NT2/D1 (cell line): ENCODE results near the gene SLC2A1.
A peak's percentile ranks its signal among the peaks of the same experiment; 100 is the strongest.

ENCODE experiments used
- DNase-seq: peaks from one replicate; pipeline ENCODE4 v3.0.0-alpha.2; 2011; ENCODE audit warnings: low read depth, low spot score
- H3K27me3 ChIP-seq: 2 replicates; pipeline ENCODE4 v1.6.0; 2011; ENCODE audit warnings: mild to moderate bottlenecking; ENCODE audit not compliant: insufficient read length, insufficient read depth
- H3K36me3 ChIP-seq: 2 replicates; pipeline ENCODE4 v1.6.1; 2011; ENCODE audit warnings: mild to moderate bottlenecking, low read length, mixed read lengths; ENCODE audit not compliant: insufficient read depth, insufficient read length
- H3K4me1 ChIP-seq: 2 replicates; pipeline ENCODE4 v1.5.1; 2011; ENCODE audit not compliant: insufficient read depth, insufficient read length
- H3K4me3 ChIP-seq: 2 replicates; pipeline ENCODE4 v1.5.1; 2011; ENCODE audit warnings: low read depth; ENCODE audit not compliant: insufficient read length
- H3K9ac ChIP-seq: 2 replicates; pipeline ENCODE4 v1.6.0; 2011; ENCODE audit warnings: low read depth; ENCODE audit not compliant: insufficient read length
- H3K9me3 ChIP-seq: 2 replicates; pipeline ENCODE4 v1.5.1; 2011; ENCODE audit warnings: mild to moderate bottlenecking, low read length; ENCODE audit not compliant: insufficient read depth
- SUZ12 ChIP-seq: IDR thresholded peaks from 2 replicates; pipeline ENCODE4 v1.6.1; 2011; ENCODE audit not compliant: insufficient read length, insufficient read depth; ENCODE audit errors: extremely low read depth
- YY1 ChIP-seq: IDR thresholded peaks from 2 replicates; pipeline ENCODE4 v1.6.1; 2011; ENCODE audit not compliant: insufficient read length, insufficient read depth
- ZNF274 ChIP-seq: IDR thresholded peaks from 2 replicates; pipeline ENCODE4 v1.6.1; 2011; ENCODE audit warnings: mild to moderate bottlenecking, low read depth, low read length

Gene SLC2A1

DNA sequence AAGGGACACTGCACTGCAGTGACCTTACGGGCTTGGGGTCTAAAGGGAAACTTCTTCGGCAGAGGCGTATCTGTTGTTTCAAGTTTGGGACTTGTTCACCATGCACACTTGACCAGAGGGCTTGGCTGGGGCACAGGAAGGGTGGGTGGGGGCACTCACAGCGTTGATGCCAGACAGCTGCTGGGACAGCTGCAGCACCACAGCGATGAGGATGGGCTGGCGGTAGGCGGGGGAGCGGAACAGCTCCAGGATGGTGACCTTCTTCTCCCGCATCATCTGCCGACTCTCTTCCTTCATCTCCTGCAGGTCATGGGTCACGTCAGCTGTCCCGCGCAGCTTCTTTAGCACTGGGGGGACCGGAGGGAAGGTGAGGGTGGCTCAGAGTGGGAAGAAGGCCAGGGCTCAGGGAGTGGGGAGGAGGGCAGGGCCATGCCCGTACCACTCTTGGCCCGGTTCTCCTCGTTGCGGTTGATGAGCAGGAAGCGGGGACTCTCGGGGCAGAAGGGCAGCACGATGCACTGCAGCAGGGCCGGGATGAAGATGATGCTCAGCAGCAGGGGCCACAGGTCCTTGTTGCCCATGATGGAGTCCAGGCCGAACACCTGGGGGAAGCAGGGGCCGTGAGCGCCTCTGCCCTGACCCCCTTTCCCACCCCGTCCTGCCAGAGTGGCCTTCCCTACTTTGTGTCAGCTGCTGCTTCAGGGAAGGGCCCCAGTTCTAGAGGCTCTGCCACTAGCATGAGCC lies 29.1 kb downstream of the SLC2A1 start:
- H3K9ac ChIP-seq: no peak overlapping the region
- no peaks in the 10 kb centered on the region for H3K27me3 ChIP-seq
- TF ChIP-seq YY1 (no peak), ZNF274 (no peak), SUZ12 (no peak)
- no peak for DNase-seq
- H3K4me3 ChIP-seq: no peak overlapping the region
- H3K4me1 ChIP-seq: peaks cover 18% of the 10 kb centered on the region
- H3K36me3 ChIP-seq: peaks cover 94% of the 10 kb centered on the region
- H3K9me3 ChIP-seq: no peaks in the 10 kb centered on the region

DNA sequence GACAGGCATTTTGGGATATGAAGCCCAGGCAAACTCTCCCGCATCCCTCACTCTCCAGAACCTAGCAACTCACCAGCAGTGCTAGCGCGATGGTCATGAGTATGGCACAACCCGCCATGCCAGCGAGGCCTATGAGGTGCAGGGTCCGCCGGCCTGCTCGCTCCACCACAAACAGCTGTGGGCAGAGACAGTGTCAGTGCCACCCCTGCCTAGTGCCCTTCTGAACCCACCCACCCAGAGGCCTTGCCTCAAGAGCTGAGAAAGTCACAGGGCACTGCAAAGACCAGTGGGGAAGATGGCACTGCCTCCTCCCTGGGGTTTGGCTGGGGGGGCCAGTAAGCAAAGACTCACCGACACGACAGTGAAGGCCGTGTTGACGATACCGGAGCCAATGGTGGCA lies 29.8 kb downstream of the SLC2A1 start:
- no peak for TF ChIP-seq YY1
- Histone ChIP-seq H3K36me3 (peaks cover 86% of the 10 kb centered on the region), H3K27me3 (no peaks in the 10 kb centered on the region), H3K4me3 (no peak overlapping the region), H3K9me3 (no peaks in the 10 kb centered on the region), H3K4me1 (peaks cover 15% of the 10 kb centered on the region), H3K9ac (no peak overlapping the region)
- DNase-seq: no peak

DNA sequence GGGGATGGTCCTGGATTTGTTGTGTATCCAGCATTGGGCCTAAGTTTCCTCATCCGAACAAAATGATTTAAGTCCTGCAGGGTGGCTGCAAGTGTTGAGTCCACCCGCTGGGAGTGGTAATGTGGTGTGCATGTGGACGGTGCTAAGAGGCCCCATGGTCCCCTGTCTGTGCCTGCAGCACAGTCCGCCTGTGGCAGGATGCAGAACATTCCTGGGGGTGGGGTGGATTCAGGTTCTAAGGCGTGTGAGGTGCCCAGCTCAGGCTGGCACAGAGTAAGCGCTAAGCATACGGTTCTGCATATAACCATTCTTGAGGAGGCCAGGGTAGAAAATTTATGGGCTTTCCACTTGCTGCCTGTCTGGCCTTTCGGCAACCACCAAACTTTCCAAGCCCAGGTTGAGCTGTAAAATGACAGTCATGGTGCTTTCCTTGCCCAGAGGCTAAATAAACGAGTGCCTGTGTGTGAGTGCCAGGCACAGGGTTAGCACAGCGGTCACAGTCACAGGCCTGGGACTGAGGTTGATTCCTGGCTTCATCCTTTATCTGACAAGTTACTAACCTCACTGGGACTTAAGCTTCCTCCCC lies 30.7 kb downstream of the SLC2A1 start:
- Histone ChIP-seq H3K9me3 (no peaks in the 10 kb centered on the region), H3K4me3 (no peak overlapping the region), H3K9ac (no peak overlapping the region), H3K36me3 (peaks cover 78% of the 10 kb centered on the region), H3K4me1 (peaks cover 15% of the 10 kb centered on the region), H3K27me3 (no peaks in the 10 kb centered on the region)
- TF ChIP-seq SUZ12: no peak
- no peak for TF ChIP-seq YY1
- TF ChIP-seq ZNF274: no peak
- DNase-seq: no peak

DNA sequence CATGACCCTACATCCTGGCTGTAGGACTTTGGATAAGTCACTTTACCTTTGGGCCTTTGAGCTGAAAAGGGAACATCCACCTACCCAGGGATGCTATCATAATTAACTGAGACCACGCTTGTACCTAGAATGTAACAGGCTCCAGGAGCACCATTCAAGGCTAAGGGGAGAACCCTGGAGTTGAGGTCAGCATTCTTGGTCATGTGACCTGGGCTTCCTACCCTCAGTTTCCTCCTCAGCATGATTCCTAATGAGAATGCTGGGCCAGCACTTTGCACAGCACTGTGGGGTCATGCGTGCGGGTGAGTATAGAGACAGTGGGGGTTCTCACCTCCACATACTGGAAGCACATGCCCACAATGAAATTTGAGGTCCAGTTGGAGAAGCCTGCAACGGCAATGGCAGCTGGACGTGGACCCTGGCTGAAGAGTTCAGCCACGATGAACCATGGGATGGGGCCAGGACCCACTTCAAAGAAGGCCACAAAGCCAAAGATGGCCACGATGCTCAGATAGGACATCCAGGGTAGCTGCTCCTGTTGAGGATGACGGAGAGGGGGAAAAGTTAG lies 31.3 kb downstream of the SLC2A1 start:
- Histone ChIP-seq H3K9ac (no peak overlapping the region), H3K36me3 (peaks cover 71% of the 10 kb centered on the region), H3K9me3 (no peaks in the 10 kb centered on the region), H3K4me3 (no peak overlapping the region), H3K27me3 (no peaks in the 10 kb centered on the region), H3K4me1 (peaks cover 11% of the 10 kb centered on the region)
- TF ChIP-seq SUZ12 (no peak), ZNF274 (no peak), YY1 (no peak)
- no peak for DNase-seq

DNA sequence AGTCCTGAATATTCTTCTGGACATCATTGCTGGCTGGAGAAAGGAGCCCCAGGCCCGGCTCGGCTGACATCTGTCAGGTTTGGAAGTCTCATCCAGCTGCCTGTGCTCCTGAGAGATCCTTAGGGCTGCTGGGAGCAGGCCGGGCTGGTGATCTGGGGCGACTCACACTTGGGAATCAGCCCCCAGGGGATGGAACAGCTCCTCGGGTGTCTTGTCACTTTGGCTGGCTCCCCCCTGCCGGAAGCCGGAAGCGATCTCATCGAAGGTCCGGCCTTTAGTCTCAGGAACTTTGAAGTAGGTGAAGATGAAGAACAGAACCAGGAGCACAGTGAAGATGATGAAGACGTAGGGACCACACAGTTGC lies 31.8 kb downstream of the SLC2A1 start:
- H3K36me3 ChIP-seq: peaks cover 66% of the 10 kb centered on the region
- H3K4me3 ChIP-seq: no peak overlapping the region
- peaks cover 8% of the 10 kb centered on the region for H3K4me1 ChIP-seq
- no peak for DNase-seq
- H3K9ac ChIP-seq: no peak overlapping the region
- no peaks in the 10 kb centered on the region for H3K9me3 ChIP-seq
- TF ChIP-seq ZNF274 (no peak), SUZ12 (no peak), YY1 (no peak)
- no peaks in the 10 kb centered on the region for H3K27me3 ChIP-seq

DNA sequence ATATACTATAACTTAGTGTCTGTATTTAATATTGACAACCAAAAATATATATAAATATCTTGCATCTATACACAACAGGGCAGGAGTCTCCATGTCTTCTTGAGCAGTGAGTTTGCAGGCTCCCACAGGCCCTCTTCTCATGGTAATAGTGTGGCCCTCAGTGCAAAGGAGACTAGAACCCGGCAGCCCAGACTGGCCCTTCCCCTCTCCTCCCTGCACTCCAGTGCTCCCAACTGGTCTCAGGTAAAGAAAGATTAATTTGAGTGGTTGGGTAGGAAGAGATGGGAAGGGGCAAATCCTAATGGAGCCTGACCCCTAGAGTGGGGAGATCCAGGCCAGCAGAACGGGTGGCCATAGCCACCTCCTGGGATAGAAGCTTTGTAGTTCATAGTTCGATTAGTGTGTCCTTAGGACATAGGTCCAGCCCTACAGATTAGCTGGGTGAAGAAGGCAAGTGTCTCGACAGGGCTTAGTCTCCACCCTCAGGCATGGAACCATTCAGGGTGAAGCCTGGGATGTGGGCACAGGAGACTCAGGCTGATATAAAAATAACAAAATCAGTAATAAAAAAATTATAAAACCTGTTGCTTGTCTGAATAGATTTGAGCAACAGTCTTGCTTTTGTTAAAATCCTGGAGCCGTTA lies 32.3 kb downstream of the SLC2A1 start:
- Histone ChIP-seq H3K36me3 (peaks cover 61% of the 10 kb centered on the region), H3K9me3 (no peaks in the 10 kb centered on the region), H3K27me3 (no peaks in the 10 kb centered on the region), H3K4me1 (peaks cover 8% of the 10 kb centered on the region), H3K9ac (no peak overlapping the region), H3K4me3 (no peak overlapping the region)
- no peak for DNase-seq
- no peak for TF ChIP-seq YY1
- no peak for TF ChIP-seq SUZ12
- TF ChIP-seq ZNF274: no peak

DNA sequence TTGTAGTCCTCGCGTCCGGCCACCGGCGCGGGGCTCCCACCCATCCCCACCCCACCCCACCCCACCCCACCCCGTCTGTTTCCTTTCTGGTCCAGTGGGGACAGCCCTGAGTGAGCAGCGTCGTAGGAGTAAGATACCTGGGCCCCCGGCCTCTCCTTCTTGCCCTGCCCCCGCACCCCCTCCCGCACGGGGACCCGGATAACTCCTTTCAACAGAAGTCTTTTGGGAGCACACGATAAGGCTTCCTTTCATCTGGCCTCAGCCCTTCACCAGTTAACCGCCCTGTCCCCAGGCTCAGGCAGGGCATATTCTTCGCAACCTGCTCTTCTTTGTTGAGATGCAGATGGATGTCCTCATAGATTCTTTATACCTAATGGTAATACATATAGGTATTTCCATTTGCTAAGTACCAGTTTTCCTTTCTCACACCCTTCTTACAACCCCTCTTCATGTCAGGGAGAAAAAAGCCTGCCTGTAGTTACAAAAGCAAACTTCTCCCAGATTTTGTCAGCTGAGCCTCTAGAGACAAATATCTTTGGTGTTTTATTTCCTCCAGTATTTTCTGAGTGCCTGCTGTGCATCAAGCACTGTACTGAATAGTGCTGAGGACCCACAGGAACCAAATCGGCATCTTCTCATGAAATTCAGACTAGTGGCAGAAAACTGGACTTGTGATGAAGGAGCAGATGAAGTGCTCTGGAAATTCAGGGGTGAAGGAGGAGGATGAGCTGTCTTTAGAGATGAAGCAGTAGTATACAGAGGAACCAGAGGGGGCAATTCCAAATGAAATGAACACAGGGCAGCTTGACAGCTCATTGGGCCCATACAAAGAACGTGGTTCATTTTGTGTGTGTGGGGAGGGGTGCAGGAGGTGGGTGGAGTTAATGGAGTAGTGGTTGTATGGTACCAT lies 33.6 kb downstream of the SLC2A1 start:
- Histone ChIP-seq H3K9ac (peak overlapping the region; percentile 89), H3K4me1 (peaks cover 8% of the 10 kb centered on the region), H3K36me3 (peaks cover 49% of the 10 kb centered on the region), H3K4me3 (peak overlapping the region; percentile 69), H3K27me3 (no peaks in the 10 kb centered on the region), H3K9me3 (no peaks in the 10 kb centered on the region)
- no peak for DNase-seq
- TF ChIP-seq SUZ12: no peak
- no peak for TF ChIP-seq ZNF274
- peak; percentile 5 for TF ChIP-seq YY1
